ENCODE results near the gene CEP20.
"Not testable (repeated sequence)": the region's sequence is repeated elsewhere in the genome, so short reads cannot be mapped to it uniquely, and the experiment has no call there.

Gene CEP20

DNA sequence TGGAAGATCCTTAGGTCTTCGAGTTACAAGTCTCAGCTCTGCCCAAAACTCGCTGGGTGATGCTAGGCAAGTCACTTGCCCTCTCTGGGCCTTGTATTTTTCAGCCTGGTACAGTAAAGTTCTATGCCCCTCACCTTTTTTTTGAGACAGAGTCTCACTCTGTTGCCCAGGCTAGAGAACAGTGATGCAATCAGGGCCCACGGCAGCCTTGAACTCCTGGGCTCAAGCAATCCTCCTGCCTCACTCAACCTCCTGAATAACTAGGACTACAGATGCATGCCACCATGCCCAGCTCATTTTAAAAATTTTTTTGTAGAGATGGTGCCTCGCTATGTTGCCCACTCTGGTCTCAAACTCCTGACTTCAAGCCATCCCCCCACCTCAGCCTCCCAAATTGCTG is 35.4 kb downstream of the CEP20 start:
- Histone ChIP-seq H3K9ac (ENCODE audit: insufficient read length, low read depth) (no peak overlapping the region), H3K4me3 (ENCODE audit: insufficient read length, low read depth) (no peak overlapping the region), H3K36me3 (ENCODE audit: insufficient read depth, insufficient read length, low read length) (no peaks in the 10 kb centered on the region), H3K9me3 (ENCODE audit: insufficient read depth, low read length) (no peaks in the 10 kb centered on the region), H3K27me3 (ENCODE audit: insufficient read depth, insufficient read length) (peaks cover 38% of the 10 kb centered on the region), H3K4me1 (ENCODE audit: insufficient read depth, insufficient read length) (peaks cover 2% of the 10 kb centered on the region)
- TF ChIP-seq SUZ12 (IDR thresholded peaks at IDR 0.05; ENCODE audit: extremely low read depth, insufficient read depth, insufficient read length) (no peak), ZNF274 (IDR thresholded peaks at IDR 0.05; ENCODE audit: low read depth, low read length) (no peak), YY1 (IDR thresholded peaks at IDR 0.05; ENCODE audit: insufficient read depth, insufficient read length) (no peak)
- DNase-seq (ENCODE audit: low read depth, low spot score): no peak

DNA sequence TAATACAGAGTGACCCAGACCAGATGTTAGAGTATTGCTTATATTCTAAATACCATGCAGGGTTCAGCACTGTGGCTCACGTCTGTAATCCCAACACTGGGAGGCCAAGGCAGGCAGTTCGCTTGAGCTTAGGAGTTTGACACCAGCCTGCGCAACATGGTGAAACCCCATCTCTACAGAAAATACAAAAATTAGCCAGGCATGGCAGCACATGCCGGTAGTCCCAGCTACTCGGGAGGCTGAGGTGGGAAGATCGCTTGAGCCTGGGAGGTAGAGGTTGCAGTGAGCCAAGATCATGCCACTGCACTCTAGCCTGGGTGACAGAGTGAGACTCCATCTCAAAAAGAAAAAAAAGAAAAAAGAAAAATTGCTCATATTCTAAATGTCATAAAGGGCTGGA is 37.8 kb downstream of the CEP20 start:
- H3K36me3 ChIP-seq (ENCODE audit: insufficient read depth, insufficient read length, low read length); H3K9me3 ChIP-seq (ENCODE audit: insufficient read depth, low read length); DNase-seq (ENCODE audit: low read depth, low spot score); H3K9ac ChIP-seq (ENCODE audit: insufficient read length, low read depth); H3K4me3 ChIP-seq (ENCODE audit: insufficient read length, low read depth); H3K4me1 ChIP-seq (ENCODE audit: insufficient read depth, insufficient read length): not testable (repeated sequence)
- peaks cover 14% of the 10 kb centered on the region for H3K27me3 ChIP-seq (ENCODE audit: insufficient read depth, insufficient read length)

DNA sequence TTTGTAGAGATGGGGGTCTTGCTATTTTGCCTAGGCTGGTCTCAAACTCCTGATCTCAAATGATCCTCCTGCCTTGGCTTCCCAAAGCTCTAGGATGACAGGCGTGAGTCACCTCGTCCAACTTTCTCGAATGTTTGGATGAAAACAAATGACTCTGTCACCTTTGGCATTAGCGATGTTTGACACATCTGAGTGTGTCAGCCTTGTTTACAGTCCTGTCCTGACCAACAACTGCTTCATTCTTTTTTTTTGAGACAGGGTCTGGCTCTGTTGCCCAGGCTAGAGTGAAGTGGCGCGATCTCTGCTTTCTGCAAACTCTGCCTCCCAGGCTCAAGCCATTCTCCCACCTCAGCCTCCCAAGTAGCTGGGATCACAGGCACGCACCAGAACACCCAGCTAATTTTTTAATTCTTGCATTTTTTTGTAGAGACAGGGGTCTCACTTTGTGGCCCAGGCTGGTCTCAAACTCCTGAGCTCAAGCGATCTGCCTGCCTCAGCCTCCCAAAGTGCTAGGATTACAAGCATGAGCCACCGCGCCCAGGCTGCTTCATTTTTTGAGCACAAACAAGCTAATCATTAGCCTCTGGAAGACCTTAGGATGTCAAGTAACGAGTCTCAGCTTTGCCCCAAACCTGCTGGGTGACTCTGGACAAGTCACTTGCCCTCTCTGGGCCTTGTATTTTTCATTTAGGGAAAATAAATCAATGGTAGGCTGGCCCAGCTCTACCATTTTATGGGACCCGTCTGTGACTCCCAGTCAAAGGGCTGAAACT is 39.0 kb downstream of the CEP20 start:
- Histone ChIP-seq H3K9ac (ENCODE audit: insufficient read length, low read depth) (no peak overlapping the region), H3K36me3 (ENCODE audit: insufficient read depth, insufficient read length, low read length) (no peaks in the 10 kb centered on the region), H3K27me3 (ENCODE audit: insufficient read depth, insufficient read length) (peaks cover 2% of the 10 kb centered on the region), H3K4me1 (ENCODE audit: insufficient read depth, insufficient read length) (no peaks in the 10 kb centered on the region), H3K9me3 (ENCODE audit: insufficient read depth, low read length) (no peaks in the 10 kb centered on the region), H3K4me3 (ENCODE audit: insufficient read length, low read depth) (no peak overlapping the region)
- DNase-seq (ENCODE audit: low read depth, low spot score): no peak
- TF ChIP-seq SUZ12 (IDR thresholded peaks at IDR 0.05; ENCODE audit: extremely low read depth, insufficient read depth, insufficient read length) (no peak), YY1 (IDR thresholded peaks at IDR 0.05; ENCODE audit: insufficient read depth, insufficient read length) (no peak), ZNF274 (IDR thresholded peaks at IDR 0.05; ENCODE audit: low read depth, low read length) (no peak)

DNA sequence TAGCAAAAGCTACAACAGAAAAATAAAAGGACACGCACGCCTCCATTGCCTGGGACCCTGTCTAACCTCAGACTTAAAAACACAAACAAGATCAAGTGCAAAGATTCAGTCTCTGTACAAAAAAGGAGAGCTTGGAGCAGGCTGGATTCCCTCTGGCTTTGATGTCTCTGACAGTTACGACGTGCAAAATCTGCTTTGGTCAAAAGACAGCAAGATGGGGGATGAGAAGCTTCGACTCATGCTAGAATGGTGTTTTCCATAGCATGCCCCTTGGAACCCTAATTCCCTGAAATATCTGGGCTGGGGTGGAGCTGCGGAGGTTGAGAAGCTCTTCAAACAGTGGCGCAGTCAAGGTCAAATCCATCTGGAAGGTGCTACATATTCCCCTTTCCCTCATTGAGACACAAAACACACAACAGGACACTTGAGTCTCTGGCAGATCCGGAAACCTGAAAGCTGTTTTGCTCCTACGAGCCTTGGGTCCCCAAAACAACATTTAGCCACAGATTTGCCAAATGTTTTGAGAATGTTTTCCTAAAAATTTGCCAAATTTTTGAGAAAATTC is 40.7 kb downstream of the CEP20 start:
- no peaks in the 10 kb centered on the region for H3K27me3 ChIP-seq (ENCODE audit: insufficient read depth, insufficient read length)
- no peak for DNase-seq (ENCODE audit: low read depth, low spot score)
- no peak for TF ChIP-seq YY1 (IDR thresholded peaks at IDR 0.05; ENCODE audit: insufficient read depth, insufficient read length)
- TF ChIP-seq ZNF274 (IDR thresholded peaks at IDR 0.05; ENCODE audit: low read depth, low read length): no peak
- no peak for TF ChIP-seq SUZ12 (IDR thresholded peaks at IDR 0.05; ENCODE audit: extremely low read depth, insufficient read depth, insufficient read length)

GRCh38 chr16:15846510-15846909 is 41.9 kb downstream of the CEP20 start:
- Histone ChIP-seq H3K9me3 (ENCODE audit: insufficient read depth, low read length) (no peaks in the 10 kb centered on the region), H3K4me3 (ENCODE audit: insufficient read length, low read depth) (no peak overlapping the region), H3K9ac (ENCODE audit: insufficient read length, low read depth) (no peak overlapping the region), H3K27me3 (ENCODE audit: insufficient read depth, insufficient read length) (no peaks in the 10 kb centered on the region), H3K36me3 (ENCODE audit: insufficient read depth, insufficient read length, low read length) (no peaks in the 10 kb centered on the region), H3K4me1 (ENCODE audit: insufficient read depth, insufficient read length) (no peaks in the 10 kb centered on the region)
- TF ChIP-seq YY1 (IDR thresholded peaks at IDR 0.05; ENCODE audit: insufficient read depth, insufficient read length): no peak
- no peak for TF ChIP-seq ZNF274 (IDR thresholded peaks at IDR 0.05; ENCODE audit: low read depth, low read length)
- no peak for TF ChIP-seq SUZ12 (IDR thresholded peaks at IDR 0.05; ENCODE audit: extremely low read depth, insufficient read depth, insufficient read length)
- no peak for DNase-seq (ENCODE audit: low read depth, low spot score)

More for the DNA sequence above, 40.7 kb downstream of the CEP20 start:
- H3K4me3 ChIP-seq (ENCODE audit: insufficient read length, low read depth): no peak overlapping the region
- no peaks in the 10 kb centered on the region for H3K9me3 ChIP-seq (ENCODE audit: insufficient read depth, low read length)
- no peak overlapping the region for H3K9ac ChIP-seq (ENCODE audit: insufficient read length, low read depth)
- H3K36me3 ChIP-seq (ENCODE audit: insufficient read depth, insufficient read length, low read length): no peaks in the 10 kb centered on the region
- no peaks in the 10 kb centered on the region for H3K4me1 ChIP-seq (ENCODE audit: insufficient read depth, insufficient read length)

DNA sequence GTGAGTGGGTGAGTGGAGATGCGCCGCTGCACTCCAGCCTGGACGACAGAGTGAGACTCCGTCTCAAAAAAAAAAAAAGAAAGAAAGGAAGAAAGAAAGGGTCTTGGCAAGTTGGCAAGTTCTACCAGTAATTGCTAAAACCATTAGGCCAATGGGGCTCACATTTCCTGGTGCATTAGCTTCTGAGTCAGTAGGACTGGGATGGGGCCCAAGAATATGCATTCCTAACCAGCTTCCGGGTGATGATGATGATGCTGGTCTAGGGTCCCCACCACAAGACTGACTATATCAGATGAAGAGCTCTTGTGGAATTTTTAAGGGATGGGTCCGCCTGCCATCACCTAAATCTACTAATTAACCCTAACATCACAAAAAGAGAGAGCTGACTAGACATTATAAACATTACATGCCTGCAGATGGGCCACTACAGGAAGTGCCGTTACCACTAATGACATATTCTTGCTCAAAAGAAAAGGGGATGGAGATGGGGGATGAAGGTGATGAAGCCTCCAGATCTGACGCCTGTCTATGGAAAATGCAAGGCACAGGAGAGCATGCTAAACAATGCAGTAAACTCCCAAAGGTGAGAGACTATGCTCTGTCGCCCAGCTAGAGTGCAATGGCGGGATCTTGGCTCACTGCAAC is 44.6 kb downstream of the CEP20 start:
- TF ChIP-seq ZNF274 (IDR thresholded peaks at IDR 0.05; ENCODE audit: low read depth, low read length) (no peak), YY1 (IDR thresholded peaks at IDR 0.05; ENCODE audit: insufficient read depth, insufficient read length) (no peak), SUZ12 (IDR thresholded peaks at IDR 0.05; ENCODE audit: extremely low read depth, insufficient read depth, insufficient read length) (no peak)
- H3K4me1 ChIP-seq (ENCODE audit: insufficient read depth, insufficient read length): no peaks in the 10 kb centered on the region
- H3K9ac ChIP-seq (ENCODE audit: insufficient read length, low read depth): no peak overlapping the region
- no peak overlapping the region for H3K4me3 ChIP-seq (ENCODE audit: insufficient read length, low read depth)
- no peaks in the 10 kb centered on the region for H3K9me3 ChIP-seq (ENCODE audit: insufficient read depth, low read length)
- DNase-seq (ENCODE audit: low read depth, low spot score): no peak
- H3K36me3 ChIP-seq (ENCODE audit: insufficient read depth, insufficient read length, low read length): no peaks in the 10 kb centered on the region
- H3K27me3 ChIP-seq (ENCODE audit: insufficient read depth, insufficient read length): no peaks in the 10 kb centered on the region

DNA sequence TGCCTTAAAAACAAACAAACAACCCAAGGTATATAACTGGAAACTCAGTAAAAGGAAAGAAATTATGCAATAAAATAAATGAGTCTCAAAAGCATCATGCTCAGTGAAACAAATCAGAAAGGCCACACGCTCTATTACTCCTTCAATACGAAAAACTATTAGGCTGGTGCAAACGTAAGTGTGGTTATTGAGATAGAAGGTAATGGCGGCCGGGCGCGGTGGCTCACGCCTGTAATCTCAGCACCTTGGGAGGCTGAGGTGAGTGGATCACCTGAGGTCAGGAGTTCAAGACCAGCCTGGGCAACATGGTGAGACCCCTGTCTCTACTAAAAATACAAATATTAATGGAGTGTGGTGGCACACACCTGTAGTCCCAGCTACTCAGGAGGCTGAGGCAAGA is 49.2 kb downstream of the CEP20 start:
- not testable (repeated sequence) for H3K9me3 ChIP-seq (ENCODE audit: insufficient read depth, low read length); H3K27me3 ChIP-seq (ENCODE audit: insufficient read depth, insufficient read length); H3K4me1 ChIP-seq (ENCODE audit: insufficient read depth, insufficient read length); H3K9ac ChIP-seq (ENCODE audit: insufficient read length, low read depth); DNase-seq (ENCODE audit: low read depth, low spot score); H3K36me3 ChIP-seq (ENCODE audit: insufficient read depth, insufficient read length, low read length); H3K4me3 ChIP-seq (ENCODE audit: insufficient read length, low read depth)

Data from NT2/D1 (cell line).